GM19193 (cell line): ENCODE results near the gene LMBRD2.

Source experiments
- POLR2A ChIP-seq: IDR thresholded peaks from 4 replicates; pipeline ENCODE4 v1.6.1; 2011; ENCODE audit not compliant: insufficient read depth, insufficient read length; ENCODE audit errors: extremely low read depth

The LMBRD2 gene

GRCh38 chr5:36170832-36171424 lies 19.2 kb upstream of the LMBRD2 start:
- TF ChIP-seq POLR2A, result no peak

- TF ChIP-seq POLR2A, result no peak
Measured at GRCh38 chr5:36168737-36169136, 17.1 kb upstream of the LMBRD2 start.

GRCh38 chr5:36164461-36164860 lies 12.8 kb upstream of the LMBRD2 start:
- TF ChIP-seq POLR2A, result no peak

GRCh38 chr5:36162810-36163486 lies 11.3 kb upstream of the LMBRD2 start:
- TF ChIP-seq POLR2A, result no peak

GRCh38 chr5:36161361-36161760 lies 9.7 kb upstream of the LMBRD2 start:
- no peak for TF ChIP-seq POLR2A

- no peak for TF ChIP-seq POLR2A
Measured at GRCh38 chr5:36160617-36161016, 8.9 kb upstream of the LMBRD2 start.

- TF ChIP-seq POLR2A, result no peak
Measured at GRCh38 chr5:36158144-36158543, 6.5 kb upstream of the LMBRD2 start.

GRCh38 chr5:36156619-36157018 lies 4.9 kb upstream of the LMBRD2 start:
- TF ChIP-seq POLR2A, result no peak

- TF ChIP-seq POLR2A, result no peak
Measured at GRCh38 chr5:36156121-36156601, 4.5 kb upstream of the LMBRD2 start.

- TF ChIP-seq POLR2A, result no peak
Measured at GRCh38 chr5:36155291-36155690, 3.6 kb upstream of the LMBRD2 start.

- TF ChIP-seq POLR2A, result no peak
Measured at GRCh38 chr5:36153726-36154125, 2.0 kb upstream of the LMBRD2 start.

- no peak for TF ChIP-seq POLR2A
Measured at GRCh38 chr5:36153298-36153677, 1.6 kb upstream of the LMBRD2 start.

GRCh38 chr5:36152324-36153297 lies 924 bp upstream of the LMBRD2 start:
- TF ChIP-seq POLR2A, result no peak

- peak; percentile 29 for TF ChIP-seq POLR2A
Measured at GRCh38 chr5:36150676-36151433, 832 bp downstream of the LMBRD2 start.

- TF ChIP-seq POLR2A, result no peak
Measured at GRCh38 chr5:36147681-36148080, 4.0 kb downstream of the LMBRD2 start.
